K562 (cell line): ENCODE results near the gene SAMD9L. TPM values are rescaled to one million over a fixed set of nuclear protein-coding genes. Genes with fewer than 3 reads are reported as not detected.

Source experiments
- AFF4 ChIP-seq: sonication (generic); formaldehyde crosslinking; IDR thresholded peaks from 2 replicates; pipeline ENCODE4 v1.8.0; 2023; ENCODE audit warnings: mild to moderate bottlenecking, missing genetic modification reagents
- ARNT ChIP-seq, 2 experiments: fragments of 450-650 bp; IDR thresholded peaks; 2 replicates each; pipeline ENCODE4 v1.6.1; 2016; ENCODE audit warnings: mild to moderate bottlenecking in 1 of 2
- IRF9 ChIP-seq: fragments of 450-650 bp; IDR thresholded peaks from 2 replicates; pipeline ENCODE4 v1.6.1; 2016; ENCODE audit warnings: missing biosample characterization, missing genetic modification characterization
- MCM3 ChIP-seq: fragments of 450-650 bp; IDR thresholded peaks from 2 replicates; pipeline ENCODE4 v1.6.1; 2016
- MED1 ChIP-seq: sonication (generic); formaldehyde crosslinking; IDR thresholded peaks from 2 replicates; pipeline ENCODE4 v1.8.1; 2023; ENCODE audit warnings: missing genetic modification reagents, borderline replicate concordance
- NFATC3 ChIP-seq: fragments of 450-650 bp; IDR thresholded peaks from 2 replicates; pipeline ENCODE4 v1.6.1; 2017; ENCODE audit warnings: mild to moderate bottlenecking
- NFYB ChIP-seq: IDR thresholded peaks from 2 replicates; pipeline ENCODE4 v1.6.1; 2011; ENCODE audit warnings: mild to moderate bottlenecking, moderate library complexity; ENCODE audit not compliant: insufficient read length; ENCODE audit errors: extremely low read depth
- TCFL5 ChIP-seq: fragments of 250-450 bp; sonication (Bioruptor Pico); conservative IDR thresholded peaks from 2 replicates; pipeline ENCODE4 v1.6.1; 2021; ENCODE audit warnings: mild to moderate bottlenecking, moderate library complexity, matching md5 sums
- XRCC3 ChIP-seq: fragments of 450-650 bp; IDR thresholded peaks from 2 replicates; pipeline ENCODE4 v1.6.1; 2017; ENCODE audit warnings: mild to moderate bottlenecking, moderate library complexity
- ZFP30 ChIP-seq: fragments of 250-450 bp; sonication (Bioruptor Pico); IDR thresholded peaks from 2 replicates; pipeline ENCODE4 v1.8.0; 2022; ENCODE audit warnings: moderate library complexity, mild to moderate bottlenecking, inconsistent platforms, borderline replicate concordance
- ZNF561 ChIP-seq: fragments of 450-650 bp; formaldehyde crosslinking; conservative IDR thresholded peaks from 2 replicates; pipeline ENCODE4 v1.4.0; 2020; ENCODE audit warnings: mild to moderate bottlenecking, moderate library complexity
- ZNF766 ChIP-seq: fragments of 200-800 bp; sonication (Bioruptor generic); conservative IDR thresholded peaks from 2 replicates; pipeline ENCODE4 v1.6.1; 2016; ENCODE audit warnings: missing genetic modification characterization, missing compliant biosample characterization
- polyA plus RNA-seq, 8 experiments: library from polyadenylated mRNA; depleted of rRNA in 4 of 8; stranded (reverse) in 5 of 8; unstranded in 3 of 8; fragments of >200 nt; fragmentation: Nextera tagmentation in 2 of 8; fragmentation: Illumina TruSeq in 1 of 8; extraction: Ambion mirVana in 2 of 8; extraction: Trizol in 1 of 8; gene quantifications; 2 replicates each; pipeline versions ENCODE4 v1.2.1 to v1.2.3, GENCODE V29; 2011 to 2014; ENCODE audit warnings: inconsistent platforms in 1 of 8, missing spikeins in 1 of 8
- total RNA-seq, 7 experiments: library from RNA; depleted of rRNA in 6 of 7; stranded (reverse); fragments of >200 nt in 6 of 7; fragmentation: Illumina TruSeq in 2 of 7; extraction: Trizol in 2 of 7; gene quantifications; 2 replicates each; pipeline versions ENCODE4 v1.2.1 to v1.2.3, GENCODE V29; 2011 to 2021; ENCODE audit warnings: low replicate concordance in 1 of 7
- TF ChIP-seq, protein P1 (sequence below), 2 experiments: fragments of 450-650 bp in 1 of 2; IDR thresholded peaks; 2 replicates each; pipeline ENCODE4 v1.6.1; 2011 to 2017; ENCODE audit warnings: low read depth in 2 of 2, antibody characterized with exemption in 1 of 2, borderline replicate concordance in 1 of 2, low read length in 1 of 2, mild to moderate bottlenecking in 1 of 2, mixed read lengths in 1 of 2; ENCODE audit not compliant: control insufficient read depth in 1 of 2
- TF ChIP-seq, protein P2 (sequence below): fragments of 450-650 bp; IDR thresholded peaks from 2 replicates; pipeline ENCODE4 v1.6.1; 2017; ENCODE audit warnings: antibody characterized with exemption

The SAMD9L gene
- total and polyA plus RNA-seq, 9 of the 15 experiments (the other 6 are each of a cell fraction or from before 2014, with no cell fraction given) = 0.15 to 1.0 (median 0.48) TPM

DNA sequence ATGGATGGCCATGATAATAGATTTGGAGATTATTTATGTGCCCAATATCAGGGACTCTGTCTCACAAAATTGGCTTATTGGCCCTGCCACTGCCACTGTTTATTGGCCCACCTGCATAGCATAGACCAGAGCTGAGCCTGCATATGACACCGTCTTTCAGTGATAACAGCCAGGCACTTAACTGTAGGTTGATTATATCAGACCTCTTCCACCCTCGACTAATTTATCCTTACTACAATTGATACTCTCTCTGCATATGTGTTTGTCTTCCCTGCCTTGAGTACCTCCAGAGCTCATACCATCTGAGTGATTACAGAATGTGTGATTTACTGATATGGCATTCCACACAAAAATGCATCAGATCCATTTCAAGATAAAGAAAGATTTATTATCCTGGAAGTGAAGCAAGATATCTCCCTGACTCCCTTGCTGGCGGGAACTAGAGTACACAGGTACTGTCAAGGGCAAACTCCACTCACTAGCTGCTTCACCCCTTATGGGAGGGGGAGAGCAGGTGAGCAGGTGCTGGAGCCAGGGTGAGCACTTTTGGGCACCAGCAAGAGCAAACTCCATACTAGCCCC lies 13.1 kb upstream of the SAMD9L start (continued):
- TF ChIP-seq, protein P1, sequence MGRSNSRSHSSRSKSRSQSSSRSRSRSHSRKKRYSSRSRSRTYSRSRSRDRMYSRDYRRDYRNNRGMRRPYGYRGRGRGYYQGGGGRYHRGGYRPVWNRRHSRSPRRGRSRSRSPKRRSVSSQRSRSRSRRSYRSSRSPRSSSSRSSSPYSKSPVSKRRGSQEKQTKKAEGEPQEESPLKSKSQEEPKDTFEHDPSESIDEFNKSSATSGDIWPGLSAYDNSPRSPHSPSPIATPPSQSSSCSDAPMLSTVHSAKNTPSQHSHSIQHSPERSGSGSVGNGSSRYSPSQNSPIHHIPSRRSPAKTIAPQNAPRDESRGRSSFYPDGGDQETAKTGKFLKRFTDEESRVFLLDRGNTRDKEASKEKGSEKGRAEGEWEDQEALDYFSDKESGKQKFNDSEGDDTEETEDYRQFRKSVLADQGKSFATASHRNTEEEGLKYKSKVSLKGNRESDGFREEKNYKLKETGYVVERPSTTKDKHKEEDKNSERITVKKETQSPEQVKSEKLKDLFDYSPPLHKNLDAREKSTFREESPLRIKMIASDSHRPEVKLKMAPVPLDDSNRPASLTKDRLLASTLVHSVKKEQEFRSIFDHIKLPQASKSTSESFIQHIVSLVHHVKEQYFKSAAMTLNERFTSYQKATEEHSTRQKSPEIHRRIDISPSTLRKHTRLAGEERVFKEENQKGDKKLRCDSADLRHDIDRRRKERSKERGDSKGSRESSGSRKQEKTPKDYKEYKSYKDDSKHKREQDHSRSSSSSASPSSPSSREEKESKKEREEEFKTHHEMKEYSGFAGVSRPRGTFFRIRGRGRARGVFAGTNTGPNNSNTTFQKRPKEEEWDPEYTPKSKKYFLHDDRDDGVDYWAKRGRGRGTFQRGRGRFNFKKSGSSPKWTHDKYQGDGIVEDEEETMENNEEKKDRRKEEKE (IDR thresholded peaks at IDR 0.05; ENCODE audit: borderline replicate concordance in 1 of 2, control insufficient read depth in 1 of 2, low read depth in 2 of 2, low read length in 1 of 2) = no peak
- TF ChIP-seq, protein P2, sequence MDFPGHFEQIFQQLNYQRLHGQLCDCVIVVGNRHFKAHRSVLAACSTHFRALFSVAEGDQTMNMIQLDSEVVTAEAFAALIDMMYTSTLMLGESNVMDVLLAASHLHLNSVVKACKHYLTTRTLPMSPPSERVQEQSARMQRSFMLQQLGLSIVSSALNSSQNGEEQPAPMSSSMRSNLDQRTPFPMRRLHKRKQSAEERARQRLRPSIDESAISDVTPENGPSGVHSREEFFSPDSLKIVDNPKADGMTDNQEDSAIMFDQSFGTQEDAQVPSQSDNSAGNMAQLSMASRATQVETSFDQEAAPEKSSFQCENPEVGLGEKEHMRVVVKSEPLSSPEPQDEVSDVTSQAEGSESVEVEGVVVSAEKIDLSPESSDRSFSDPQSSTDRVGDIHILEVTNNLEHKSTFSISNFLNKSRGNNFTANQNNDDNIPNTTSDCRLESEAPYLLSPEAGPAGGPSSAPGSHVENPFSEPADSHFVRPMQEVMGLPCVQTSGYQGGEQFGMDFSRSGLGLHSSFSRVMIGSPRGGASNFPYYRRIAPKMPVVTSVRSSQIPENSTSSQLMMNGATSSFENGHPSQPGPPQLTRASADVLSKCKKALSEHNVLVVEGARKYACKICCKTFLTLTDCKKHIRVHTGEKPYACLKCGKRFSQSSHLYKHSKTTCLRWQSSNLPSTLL = no peak
- TF ChIP-seq NFYB (no peak), ARNT (IDR thresholded peaks at IDR 0.05) (no peak), AFF4 (CRISPR knock-in tag) (no peak), TCFL5 (CRISPR knock-in tag) (no peak), ZNF561 (no peak), XRCC3 (no peak), MCM3 (no peak), IRF9 (no peak), MED1 (CRISPR knock-in tag) (no peak), ZNF766 (CRISPR knock-in tag) (no peak), NFATC3 (no peak), ZFP30 (no peak)
